HFFc6 (cell line): ENCODE results near the gene STBD1. TPM values are rescaled to one million over a fixed set of nuclear protein-coding genes. Genes with fewer than 3 reads are reported as not detected.

Experiments used
- DNase-seq: peaks from one replicate; pipeline ENCODE4 v3.0.0-alpha.2; 2018
- H3K27ac Mint-ChIP-seq: 2 replicates; pipeline ENCODE4 v1.8.0; 2020; ENCODE audit warnings: mild to moderate bottlenecking, mixed read lengths
- H3K27me3 Mint-ChIP-seq: 2 replicates; pipeline ENCODE4 v1.8.0; 2021; ENCODE audit warnings: mild to moderate bottlenecking, moderate library complexity, mixed read lengths; ENCODE audit not compliant: insufficient read depth
- H3K36me3 Mint-ChIP-seq: 2 replicates; pipeline ENCODE4 v1.8.0; 2021; ENCODE audit warnings: low read depth, mixed read lengths
- H3K4me1 Mint-ChIP-seq: 2 replicates; pipeline ENCODE4 v1.8.0; 2020; ENCODE audit warnings: low read depth, mixed read lengths
- H3K4me3 Mint-ChIP-seq: 2 replicates; pipeline ENCODE4 v1.8.0; 2020; ENCODE audit warnings: mild to moderate bottlenecking, moderate library complexity, mixed read lengths
- H3K9me3 Mint-ChIP-seq: 2 replicates; pipeline ENCODE4 v1.8.0; 2020; ENCODE audit warnings: mild to moderate bottlenecking, mixed read lengths
- CTCF ChIP-seq: fragments of 200-600 bp; sonication (generic); IDR thresholded peaks from 2 replicates; pipeline ENCODE4 v1.5.0; 2021; ENCODE audit warnings: antibody characterized with exemption, mild to moderate bottlenecking
- long read RNA-seq: library from polyadenylated mRNA; unstranded; transcript quantifications from one replicate; pipeline ENCODE4 v2.0.0, GENCODE V29; 2019
- total RNA-seq, 6 experiments: library from RNA; stranded (reverse); fragmentation: NEBNext Ultra II Directional; extraction: Animal tissue kit (Norgen Biotek cat#: 25700); gene quantifications; 2 replicates in 1 of 6; 3 replicates in 5 of 6; pipeline ENCODE4 v1.2.3, GENCODE V29; 2021

The STBD1 gene
- total RNA-seq, result 1 to 10 TPM; 4.3 to 6.0 (median 5.4) TPM
- long read RNA-seq, transcript STBD1-201 (2 exons, 3,420 nt), result major isoform, 26 of 26 reads
- long read RNA-seq, partial matches to known transcripts, result 0 of 26 reads
- long read RNA-seq, other reads (novel, unspliced or antisense), result 0 of 26 reads

- Mint-ChIP-seq H3K9me3 (no peaks in the 10 kb centered on the region), H3K27ac (peak within 1 kb of the TSS; percentile 87), H3K4me1 (peaks cover 45% of the 10 kb centered on the region), H3K36me3 (peaks cover 15% of the 10 kb centered on the region), H3K4me3 (peak within 1 kb of the TSS; percentile 94), H3K27me3 (peaks cover 3% of the 10 kb centered on the region)
- peak; percentile 61 for DNase-seq
- no peak for TF ChIP-seq CTCF
These were observed at the start of gene STBD1 for GRCh38 chr4:76305971-76306881. TSS of gene STBD1 (plus strand) at chr4:76306733. CDS start at chr4:76306770, 37 bp downstream.

- DNase-seq, result no peak
- Mint-ChIP-seq H3K4me1 (no peaks in the 10 kb centered on the region), H3K9me3 (no peaks in the 10 kb centered on the region), H3K27ac (no peak overlapping the region), H3K4me3 (no peak overlapping the region), H3K36me3 (no peaks in the 10 kb centered on the region), H3K27me3 (peaks cover 61% of the 10 kb centered on the region)
- no peak for TF ChIP-seq CTCF
These were observed 49.6 kb upstream of the STBD1 start for GRCh38 chr4:76256968-76257367.

GRCh38 chr4:76257824-76258223 lies 48.7 kb upstream of the STBD1 start:
- H3K27me3 Mint-ChIP-seq, result peaks cover 54% of the 10 kb centered on the region
- no peak overlapping the region for H3K27ac Mint-ChIP-seq
- H3K4me3 Mint-ChIP-seq, result no peak overlapping the region
- no peaks in the 10 kb centered on the region for H3K9me3 Mint-ChIP-seq
- no peak for DNase-seq
- no peak for TF ChIP-seq CTCF
- no peaks in the 10 kb centered on the region for H3K36me3 Mint-ChIP-seq
- no peaks in the 10 kb centered on the region for H3K4me1 Mint-ChIP-seq

GRCh38 chr4:76260571-76260970 lies 46.0 kb upstream of the STBD1 start:
- Mint-ChIP-seq H3K27me3 (peaks cover 41% of the 10 kb centered on the region), H3K36me3 (no peaks in the 10 kb centered on the region), H3K4me3 (no peak overlapping the region), H3K4me1 (no peaks in the 10 kb centered on the region), H3K9me3 (no peaks in the 10 kb centered on the region), H3K27ac (no peak overlapping the region)
- no peak for TF ChIP-seq CTCF
- no peak for DNase-seq

- H3K27ac Mint-ChIP-seq, result no peak overlapping the region
- peaks cover 20% of the 10 kb centered on the region for H3K27me3 Mint-ChIP-seq
- DNase-seq, result no peak
- H3K36me3 Mint-ChIP-seq, result no peaks in the 10 kb centered on the region
- TF ChIP-seq CTCF, result no peak
- H3K4me3 Mint-ChIP-seq, result no peak overlapping the region
- H3K4me1 Mint-ChIP-seq, result no peaks in the 10 kb centered on the region
- H3K9me3 Mint-ChIP-seq, result no peaks in the 10 kb centered on the region
These were observed 40.8 kb upstream of the STBD1 start for GRCh38 chr4:76265631-76266218.
